GM23338 (cell line): ENCODE results near the gene CHRDL2. TPM values are rescaled to one million over a fixed set of nuclear protein-coding genes. Genes with fewer than 3 reads are reported as not detected.

Experiments
- ATAC-seq: fragments of 200-7000 bp; cut with Tn5 transposase; 3 replicates; pipeline ENCODE4 v1.9.1; 2020
- DNase-seq: peaks from one replicate; pipeline ENCODE4 v3.0.0-alpha.2; 2015; ENCODE audit warnings: low spot score
- H2AFZ ChIP-seq: fragments of 200-600 bp; sonication (generic); 2 replicates; pipeline ENCODE4 v1.8.0; 2016; ENCODE audit warnings: antibody characterized with exemption, mild to moderate bottlenecking, moderate library complexity
- H3F3A ChIP-seq: fragments of 200-600 bp; sonication (generic); replicated peaks from 2 replicates; pipeline ENCODE4 v1.8.0; 2017; ENCODE audit warnings: antibody characterized with exemption, mixed run types, low read depth
- H3K27ac ChIP-seq: fragments of 200-600 bp; sonication (generic); 2 replicates; pipeline ENCODE4 v1.6.1; 2016; ENCODE audit warnings: low read depth
- H3K27me3 ChIP-seq: fragments of 200-600 bp; sonication (generic); 2 replicates; pipeline ENCODE4 v1.8.0; 2016; ENCODE audit warnings: mild to moderate bottlenecking, mixed run types, moderate library complexity; ENCODE audit not compliant: insufficient read depth
- H3K36me3 ChIP-seq: fragments of 200-600 bp; sonication (generic); 2 replicates; pipeline ENCODE4 v1.8.0; 2016; ENCODE audit warnings: mild to moderate bottlenecking; ENCODE audit not compliant: insufficient read depth
- H3K4me1 ChIP-seq: fragments of 200-600 bp; sonication (generic); 2 replicates; pipeline ENCODE4 v1.8.0; 2016; ENCODE audit warnings: mild to moderate bottlenecking, moderate library complexity; ENCODE audit not compliant: insufficient read depth
- H3K4me2 ChIP-seq: fragments of 200-600 bp; sonication (generic); 2 replicates; pipeline ENCODE4 v1.7.1; 2017; ENCODE audit warnings: mixed run types
- H3K4me3 ChIP-seq: fragments of 200-600 bp; sonication (generic); 2 replicates; pipeline ENCODE4 v1.6.1; 2016; ENCODE audit warnings: mixed run types
- H3K79me2 ChIP-seq: fragments of 200-600 bp; sonication (generic); replicated peaks from 2 replicates; pipeline ENCODE4 v1.8.0; 2017; ENCODE audit warnings: mild to moderate bottlenecking; ENCODE audit not compliant: insufficient read depth
- H3K9me2 ChIP-seq: fragments of 200-600 bp; sonication (generic); 2 replicates; pipeline ENCODE4 v1.8.0; 2017; ENCODE audit not compliant: insufficient read depth
- H4K20me1 ChIP-seq: fragments of 200-600 bp; sonication (generic); replicated peaks from 2 replicates; pipeline ENCODE4 v1.8.0; 2017; ENCODE audit warnings: mild to moderate bottlenecking; ENCODE audit not compliant: insufficient read depth
- H3K27ac Mint-ChIP-seq: 2 replicates; pipeline ENCODE4 v1.8.0; 2020; ENCODE audit warnings: inconsistent platforms, mild to moderate bottlenecking, moderate library complexity, mixed read lengths
- H3K27me3 Mint-ChIP-seq: 3 replicates; pipeline ENCODE4 v1.8.0; 2022; ENCODE audit warnings: low read depth, mild to moderate bottlenecking, moderate library complexity, mixed read lengths, inconsistent platforms; ENCODE audit not compliant: insufficient read depth, poor library complexity
- H3K36me3 Mint-ChIP-seq: 3 replicates; pipeline ENCODE4 v1.8.0; 2021; ENCODE audit warnings: low read depth, mild to moderate bottlenecking, inconsistent platforms, moderate library complexity, mixed read lengths
- H3K4me1 Mint-ChIP-seq: 3 replicates; pipeline ENCODE4 v1.8.0; 2020; ENCODE audit warnings: mild to moderate bottlenecking, inconsistent platforms, mixed read lengths
- H3K4me3 Mint-ChIP-seq: 3 replicates; pipeline ENCODE4 v1.8.0; 2021; ENCODE audit warnings: moderate library complexity, mild to moderate bottlenecking, inconsistent platforms, mixed read lengths
- H3K9me3 Mint-ChIP-seq: 3 replicates; pipeline ENCODE4 v1.8.0; 2020; ENCODE audit warnings: moderate library complexity, mild to moderate bottlenecking, inconsistent platforms, mixed read lengths
- CREB1 ChIP-seq: fragments of 250-450 bp; sonication (Bioruptor Pico); IDR thresholded peaks from 2 replicates; pipeline ENCODE4 v1.5.0; 2020; ENCODE audit warnings: low read depth, mild to moderate bottlenecking, moderate library complexity
- CTCF ChIP-seq, 2 experiments: fragments of 200-600 bp in 1 of 2; sonication (generic) in 1 of 2; conservative IDR thresholded peaks; 2 replicates each; pipeline versions ENCODE4 v1.5.1 to v1.6.1; 2016 to 2017; ENCODE audit warnings: antibody characterized with exemption in 2 of 2, low read depth in 2 of 2, mild to moderate bottlenecking in 2 of 2, moderate library complexity in 1 of 2
- ETS1 ChIP-seq: IDR thresholded peaks from 2 replicates; pipeline ENCODE4 v1.6.1; 2016; ENCODE audit warnings: antibody characterized with exemption
- EZH2 ChIP-seq: fragments of 200-600 bp; sonication (generic); IDR thresholded peaks from one replicate; pipeline ENCODE4 v1.8.0; 2017; ENCODE audit warnings: antibody characterized with exemption, mild to moderate bottlenecking, low read depth; ENCODE audit not compliant: unreplicated experiment
- EZH2phosphoT487 ChIP-seq: fragments of 200-600 bp; sonication (generic); IDR thresholded peaks from one replicate; pipeline ENCODE4 v1.8.1; 2018; ENCODE audit warnings: antibody characterized with exemption; ENCODE audit not compliant: unreplicated experiment
- JUNB ChIP-seq: IDR thresholded peaks from one replicate; pipeline ENCODE4 v1.6.1; 2016; ENCODE audit warnings: antibody characterized with exemption; ENCODE audit not compliant: unreplicated experiment
- NANOG ChIP-seq: IDR thresholded peaks from 2 replicates; pipeline ENCODE4 v1.6.1; 2016; ENCODE audit warnings: antibody characterized with exemption, borderline replicate concordance
- POLR2AphosphoS5 ChIP-seq: IDR thresholded peaks from 2 replicates; pipeline ENCODE4 v1.6.1; 2016; ENCODE audit warnings: antibody characterized with exemption, low read depth
- REST ChIP-seq: IDR thresholded peaks from one replicate; pipeline ENCODE4 v1.6.1; 2018; ENCODE audit warnings: antibody characterized with exemption; ENCODE audit not compliant: unreplicated experiment
- STAT1 ChIP-seq: IDR thresholded peaks from one replicate; pipeline ENCODE4 v1.6.1; 2016; ENCODE audit warnings: antibody characterized with exemption; ENCODE audit not compliant: unreplicated experiment
- ZNF114 ChIP-seq: fragments of 250-450 bp; sonication (Bioruptor Pico); IDR thresholded peaks from 2 replicates; pipeline ENCODE4 v1.5.0; 2020; ENCODE audit warnings: mild to moderate bottlenecking, moderate library complexity
- ZNF331 ChIP-seq: fragments of 250-450 bp; sonication (Bioruptor Pico); IDR thresholded peaks from 2 replicates; pipeline ENCODE4 v1.5.0; 2020; ENCODE audit warnings: low read depth, mild to moderate bottlenecking, moderate library complexity
- ZNF462 ChIP-seq: fragments of 250-450 bp; sonication (Bioruptor Pico); IDR thresholded peaks from 2 replicates; pipeline ENCODE4 v1.5.0; 2020; ENCODE audit warnings: mild to moderate bottlenecking, moderate library complexity
- polyA plus RNA-seq: library from polyadenylated mRNA; unstranded; fragments of >200 nt; fragmentation: Nextera tagmentation; extraction: Ambion mirVana; gene quantifications from 2 replicates; pipeline ENCODE4 v1.2.1, GENCODE V29; 2016
- total RNA-seq: library from RNA; depleted of rRNA; stranded (reverse); fragments of >200 nt; shearing (Covaris generic); gene quantifications from 2 replicates; pipeline ENCODE4 v1.2.3, GENCODE V29; 2014

CHRDL2 gene
- total and polyA plus RNA-seq, 2 experiments from 2014 or later = 0.21 TPM; not detected in 1

- H3K4me2 ChIP-seq = peak overlapping the region; percentile 75; the same call in 1 of the 2 replicates
- no peaks in the 10 kb centered on the region for H3K9me2 ChIP-seq
- no peak for TF ChIP-seq STAT1
- TF ChIP-seq CREB1 (CRISPR knock-in tag) = no peak
- TF ChIP-seq ETS1 = no peak
- no peak for TF ChIP-seq JUNB
- no peak for TF ChIP-seq POLR2AphosphoS5
- TF ChIP-seq NANOG = no peak
- no peak for TF ChIP-seq CTCF (conservative IDR thresholded peaks at IDR 0.05; ENCODE audit: low read depth in 2 of 2)
- TF ChIP-seq ZNF114 = no peak
- TF ChIP-seq ZNF462 (CRISPR knock-in tag) = no peak
- no peak for TF ChIP-seq ZNF331 (CRISPR knock-in tag)
- no peak for TF ChIP-seq EZH2phosphoT487
- no peak for TF ChIP-seq REST
- no peak for TF ChIP-seq EZH2
- no peak for ATAC-seq
- H3K4me1 Mint-ChIP-seq = peaks cover 21% of the 10 kb centered on the region
- no peaks in the 10 kb centered on the region; the same call in 2 of the 3 replicates for H3K9me3 Mint-ChIP-seq
- H3K36me3 Mint-ChIP-seq = no peaks in the 10 kb centered on the region
- peak overlapping the region; percentile 65 for H3K4me3 Mint-ChIP-seq
- peak overlapping the region; percentile 96 for H2AFZ ChIP-seq
- peak overlapping the region; percentile 48; the same call in 1 of the 2 replicates for H3K4me3 ChIP-seq
- H4K20me1 ChIP-seq = no peaks in the 10 kb centered on the region
- no peaks in the 10 kb centered on the region for H3K79me2 ChIP-seq
- no peak for DNase-seq
- no peaks in the 10 kb centered on the region for H3K27me3 ChIP-seq
- H3K36me3 ChIP-seq = no peaks in the 10 kb centered on the region
- no peak overlapping the region for H3K27ac ChIP-seq
- H3F3A ChIP-seq = no peaks in the 10 kb centered on the region
- H3K27me3 Mint-ChIP-seq = peaks cover 25% of the 10 kb centered on the region
- H3K4me1 ChIP-seq = peaks cover 17% of the 10 kb centered on the region
- no peak overlapping the region for H3K27ac Mint-ChIP-seq
Measured at GRCh38 chr11:74697722-74698121, 33.5 kb downstream of the CHRDL2 start.
